ENCODE measurements around the gene APOC1.

GRCh38 chr19:44871809-44872208 lies 42.6 kb upstream of the APOC1 start:
- TF ChIP-seq CTCF (conservative IDR thresholded peaks at IDR 0.05; ENCODE audit: low read length) = no peak
- no peak for TF ChIP-seq EZH2phosphoT487 (IDR thresholded peaks at IDR 0.05; ENCODE audit: borderline replicate concordance)

Measured in Loucy (cell line).